ENCODE measurements around the gene BCKDHA. TPM values are rescaled to one million over a fixed set of nuclear protein-coding genes. Genes with fewer than 3 reads are reported as not detected.
"Not testable (repeated sequence)": the region's sequence is repeated elsewhere in the genome, so short reads cannot be mapped to it uniquely, and the experiment has no call there.

The BCKDHA gene
- total RNA-seq, 1 donor from 2014 or later: 51.0 TPM

- Histone ChIP-seq H3K4me3 (peak within 1 kb of the TSS; percentile 76), H3K36me3 (no peaks in the 10 kb centered on the region), H3K9me3 (replicated peaks) (no peaks in the 10 kb centered on the region), H3K27me3 (ENCODE audit: low read depth) (no peaks in the 10 kb centered on the region), H3K27ac (replicated peaks) (peak within 1 kb of the TSS; percentile 97), H3K4me1 (peaks cover 13% of the 10 kb centered on the region)
- DNase-seq: peak; percentile 98
- intact Hi-C loops (cut with micrococcal nuclease): no loop called here
- TF ChIP-seq CTCF (IDR thresholded peaks at IDR 0.05; ENCODE audit: borderline replicate concordance): no peak
Measured at GRCh38 chr19:41363753-41364523, 33.7 kb upstream of the BCKDHA start, which contains the start of gene B9D2. Gene B9D2, minus strand, starts transcription at chr19:41364149. Its CDS starts 630 bp downstream, at chr19:41363519.

GRCh38 chr19:41364524-41365391 is 32.9 kb upstream of the BCKDHA start:
- no peaks in the 10 kb centered on the region for H3K36me3 ChIP-seq
- TF ChIP-seq CTCF (IDR thresholded peaks at IDR 0.05; ENCODE audit: borderline replicate concordance): no peak
- no peaks in the 10 kb centered on the region for H3K9me3 ChIP-seq (replicated peaks)
- intact Hi-C loops (cut with micrococcal nuclease): no loop called here
- DNase-seq: no peak
- H3K4me1 ChIP-seq: peaks cover 13% of the 10 kb centered on the region
- peak overlapping the region; percentile 97 for H3K27ac ChIP-seq (replicated peaks)
- H3K4me3 ChIP-seq: peak overlapping the region; percentile 76
- no peaks in the 10 kb centered on the region for H3K27me3 ChIP-seq (ENCODE audit: low read depth)

- DNase-seq: no peak
- intact Hi-C loops (cut with micrococcal nuclease): no loop called here
Measured at GRCh38 chr19:41366089-41366488, 31.5 kb upstream of the BCKDHA start.

GRCh38 chr19:41367848-41368301 is 29.7 kb upstream of the BCKDHA start:
- no peak for TF ChIP-seq CTCF (IDR thresholded peaks at IDR 0.05; ENCODE audit: borderline replicate concordance)
- Histone ChIP-seq H3K4me1 (peaks cover 13% of the 10 kb centered on the region), H3K9me3 (replicated peaks) (no peaks in the 10 kb centered on the region), H3K4me3 (no peak overlapping the region), H3K36me3 (no peaks in the 10 kb centered on the region), H3K27ac (replicated peaks) (no peak overlapping the region), H3K27me3 (ENCODE audit: low read depth) (no peaks in the 10 kb centered on the region)
- DNase-seq: no peak
- intact Hi-C loops (cut with micrococcal nuclease): no loop called here

More at GRCh38 chr19:41366089-41366488, 31.5 kb upstream of the BCKDHA start:
- no peaks in the 10 kb centered on the region for H3K9me3 ChIP-seq (replicated peaks)
- no peak overlapping the region for H3K4me3 ChIP-seq
- no peak overlapping the region for H3K27ac ChIP-seq (replicated peaks)
- H3K36me3 ChIP-seq: no peaks in the 10 kb centered on the region
- H3K27me3 ChIP-seq (ENCODE audit: low read depth): no peaks in the 10 kb centered on the region
- H3K4me1 ChIP-seq: peaks cover 13% of the 10 kb centered on the region
- TF ChIP-seq CTCF (IDR thresholded peaks at IDR 0.05; ENCODE audit: borderline replicate concordance): no peak

- Histone ChIP-seq H3K4me1 (peaks cover 14% of the 10 kb centered on the region), H3K36me3 (no peaks in the 10 kb centered on the region), H3K27ac (replicated peaks) (no peak overlapping the region), H3K4me3 (no peak overlapping the region), H3K9me3 (replicated peaks) (no peaks in the 10 kb centered on the region), H3K27me3 (ENCODE audit: low read depth) (no peaks in the 10 kb centered on the region)
- TF ChIP-seq CTCF (IDR thresholded peaks at IDR 0.05; ENCODE audit: borderline replicate concordance): no peak
- no peak for DNase-seq
- intact Hi-C loops (cut with micrococcal nuclease): no loop called here
Measured at GRCh38 chr19:41369769-41370168, 27.8 kb upstream of the BCKDHA start.

- peaks cover 24% of the 10 kb centered on the region for H3K4me1 ChIP-seq
- H3K27ac ChIP-seq (replicated peaks); H3K36me3 ChIP-seq; H3K27me3 ChIP-seq (ENCODE audit: low read depth); H3K9me3 ChIP-seq (replicated peaks); intact Hi-C loops (cut with micrococcal nuclease); H3K4me3 ChIP-seq; DNase-seq: not testable (repeated sequence)
Measured at GRCh38 chr19:41371119-41371518, 26.5 kb upstream of the BCKDHA start.
